GM18519 (cell line): Measurements from ENCODE around the gene SEH1L.
"Not testable (repeated sequence)": the region's sequence is repeated elsewhere in the genome, so short reads cannot be mapped to it uniquely, and the experiment has no call there.

ENCODE experiments used
- ATAC-seq: cut with Tn5 transposase; IDR thresholded peaks from one replicate; pipeline ENCODE4 v1.9.1; 2021; ENCODE audit warnings: mild to moderate bottlenecking, moderate library complexity; ENCODE audit not compliant: unreplicated experiment, low FRiP score

Gene SEH1L, protein sequence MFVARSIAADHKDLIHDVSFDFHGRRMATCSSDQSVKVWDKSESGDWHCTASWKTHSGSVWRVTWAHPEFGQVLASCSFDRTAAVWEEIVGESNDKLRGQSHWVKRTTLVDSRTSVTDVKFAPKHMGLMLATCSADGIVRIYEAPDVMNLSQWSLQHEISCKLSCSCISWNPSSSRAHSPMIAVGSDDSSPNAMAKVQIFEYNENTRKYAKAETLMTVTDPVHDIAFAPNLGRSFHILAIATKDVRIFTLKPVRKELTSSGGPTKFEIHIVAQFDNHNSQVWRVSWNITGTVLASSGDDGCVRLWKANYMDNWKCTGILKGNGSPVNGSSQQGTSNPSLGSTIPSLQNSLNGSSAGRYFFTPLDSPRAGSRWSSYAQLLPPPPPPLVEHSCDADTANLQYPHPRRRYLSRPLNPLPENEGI

DNA sequence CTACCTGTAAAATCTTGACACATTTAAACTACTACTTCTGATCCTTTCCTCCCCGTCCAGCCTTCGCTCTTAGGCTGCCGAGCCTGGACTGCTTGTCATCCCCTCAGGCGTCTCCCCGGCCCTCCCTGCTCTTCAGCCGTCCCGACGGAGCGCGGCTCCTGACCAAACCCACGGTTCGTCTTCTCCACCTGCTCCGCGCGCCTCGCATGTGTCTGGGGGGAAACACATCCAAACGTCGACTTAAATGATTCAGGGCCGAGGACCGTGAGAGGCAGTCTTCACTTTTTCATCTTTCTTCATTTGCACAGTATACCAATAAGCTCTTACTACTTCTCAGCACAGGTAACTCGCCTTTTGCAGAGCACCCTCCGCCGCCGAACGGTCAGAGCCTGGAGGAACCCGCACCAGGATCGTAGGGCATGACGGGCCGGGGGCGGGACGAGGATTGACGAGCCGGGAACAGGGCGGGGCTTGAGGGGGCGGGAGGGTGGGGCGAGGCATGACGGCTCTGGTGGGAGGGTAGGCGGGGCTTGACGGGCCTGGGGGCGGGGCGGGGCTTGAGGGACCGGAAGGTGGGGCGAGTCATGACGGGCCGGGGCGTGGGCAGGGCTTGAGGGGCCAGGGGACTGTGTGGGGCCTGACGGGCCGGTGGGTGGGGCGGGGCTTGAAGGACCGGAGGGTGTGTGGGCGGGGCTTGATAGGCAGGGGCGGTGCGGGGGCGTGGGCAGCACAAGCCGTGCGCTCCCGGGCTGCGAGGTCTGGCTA lies at the start of gene SEH1L:
TSS of gene SEH1L (plus strand) at position 727 of the 765 bp plus-strand sequence. CDS start 111 bp downstream, outside the sequence.
- peak; percentile 35 for ATAC-seq

- not testable (repeated sequence) for ATAC-seq
Observed at GRCh38 chr18:12901208-12901607, 46.6 kb upstream of the SEH1L start.

GRCh38 chr18:12904012-12904516 lies 43.7 kb upstream of the SEH1L start:
- ATAC-seq: no peak

DNA sequence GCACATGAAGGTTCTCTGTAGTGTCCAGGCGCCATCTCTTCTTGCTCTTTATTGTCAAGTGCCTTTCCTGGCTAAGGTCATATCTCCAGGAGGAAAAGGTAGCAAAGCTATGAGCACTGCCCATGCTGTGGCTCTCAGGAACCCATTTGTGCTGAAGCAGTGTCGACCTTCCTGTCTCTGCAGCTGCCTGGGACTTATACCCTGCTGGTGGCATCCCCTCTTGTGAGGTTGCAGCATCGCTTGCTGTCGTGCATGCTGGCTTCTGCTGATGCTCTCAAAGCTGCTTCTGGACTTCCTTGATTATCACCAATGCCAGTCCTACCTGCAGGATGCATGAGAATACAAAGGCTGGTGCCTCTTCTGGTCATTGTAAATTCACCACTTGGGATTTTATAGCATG lies 41.7 kb upstream of the SEH1L start:
- no peak for ATAC-seq

DNA sequence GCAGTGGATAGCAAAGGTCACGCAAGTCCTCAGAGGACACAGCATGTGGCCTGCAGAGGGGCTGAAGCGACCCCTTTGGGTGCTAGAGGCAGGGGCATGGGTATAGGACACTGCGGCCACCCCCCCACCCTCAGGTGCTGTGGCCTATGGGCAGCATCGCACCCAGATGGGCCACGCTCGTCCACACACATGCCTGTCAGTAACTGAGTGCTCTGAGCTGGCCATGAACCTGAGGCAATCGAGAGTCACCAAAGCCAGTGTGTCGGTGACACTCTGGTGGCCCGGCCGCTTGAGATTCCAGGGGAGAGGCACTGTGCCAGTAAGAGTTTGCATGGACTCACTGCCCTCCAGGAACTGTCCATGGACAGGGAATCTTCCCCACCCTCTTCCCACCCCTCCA lies 41.0 kb upstream of the SEH1L start:
- ATAC-seq: no peak

GRCh38 chr18:12907258-12907925 lies 40.4 kb upstream of the SEH1L start:
- no peak for ATAC-seq

DNA sequence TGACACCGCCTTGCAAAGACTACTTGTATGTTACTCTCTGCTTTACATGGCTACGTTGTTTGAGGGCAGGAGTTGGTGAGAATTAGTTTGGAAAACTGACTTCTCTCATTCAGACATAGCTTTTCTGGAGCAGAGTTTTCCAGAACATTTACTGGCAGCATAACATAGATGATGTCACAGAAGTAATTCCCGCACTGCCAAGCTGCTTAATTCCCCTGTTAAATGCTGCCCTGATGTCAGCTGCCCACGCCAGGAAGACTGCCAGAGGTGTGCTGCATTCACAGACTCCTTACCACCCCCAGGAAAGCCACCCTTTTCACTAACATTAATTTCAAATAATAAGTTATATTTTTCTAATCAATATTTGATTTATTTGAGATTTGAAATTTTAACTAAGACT lies 39.1 kb upstream of the SEH1L start:
- no peak for ATAC-seq

DNA sequence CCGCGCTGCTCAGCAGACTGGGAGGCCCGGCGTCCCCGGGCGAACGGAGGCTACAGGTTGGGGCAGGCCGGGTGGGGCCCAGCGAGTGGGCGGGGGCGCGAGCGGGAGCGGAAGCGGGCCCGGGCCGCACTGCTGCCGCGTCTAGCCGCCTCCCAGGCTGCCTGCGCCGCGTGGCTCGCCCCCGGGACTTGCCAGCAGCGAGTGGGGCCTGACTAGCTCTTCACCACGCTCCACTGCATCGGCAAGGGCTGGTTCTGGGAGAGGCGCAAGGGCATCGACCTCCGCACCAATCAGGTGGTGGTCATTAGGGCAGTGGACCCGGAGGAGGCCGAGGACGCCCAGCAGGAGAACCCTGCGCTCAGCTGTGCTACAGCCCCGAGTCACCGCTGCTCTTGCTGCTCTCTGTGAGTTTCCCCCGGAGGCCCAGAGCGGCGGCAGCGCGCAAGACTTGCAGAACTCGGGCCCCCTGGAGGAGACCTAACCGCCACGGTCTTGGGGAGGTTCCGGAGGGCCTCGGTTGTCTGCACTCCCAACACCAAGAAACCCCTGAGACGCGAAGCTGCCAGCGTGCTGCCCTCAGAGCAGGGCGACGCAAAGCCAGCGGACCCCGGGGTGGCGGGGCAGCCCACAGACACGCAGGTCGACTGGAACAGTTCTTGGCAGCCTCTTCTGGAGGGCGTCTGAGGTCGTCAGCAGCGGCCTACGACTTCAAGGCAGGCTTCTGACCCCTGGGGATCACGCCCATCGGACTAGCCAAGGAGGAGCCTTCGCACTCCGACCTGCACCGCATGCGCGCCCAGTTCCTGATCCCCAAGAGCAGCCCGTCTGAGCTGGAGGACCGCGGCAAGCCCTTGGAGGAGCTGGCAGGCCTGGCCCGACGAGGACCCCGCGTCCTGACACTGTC lies 36.5 kb upstream of the SEH1L start:
- no peak for ATAC-seq

- ATAC-seq: no peak
Observed at GRCh38 chr18:12911929-12912703, 35.7 kb upstream of the SEH1L start.

- ATAC-seq: no peak
Observed at GRCh38 chr18:12921178-12921577, 26.6 kb upstream of the SEH1L start.

GRCh38 chr18:12922266-12922665 lies 25.5 kb upstream of the SEH1L start:
- no peak for ATAC-seq

DNA sequence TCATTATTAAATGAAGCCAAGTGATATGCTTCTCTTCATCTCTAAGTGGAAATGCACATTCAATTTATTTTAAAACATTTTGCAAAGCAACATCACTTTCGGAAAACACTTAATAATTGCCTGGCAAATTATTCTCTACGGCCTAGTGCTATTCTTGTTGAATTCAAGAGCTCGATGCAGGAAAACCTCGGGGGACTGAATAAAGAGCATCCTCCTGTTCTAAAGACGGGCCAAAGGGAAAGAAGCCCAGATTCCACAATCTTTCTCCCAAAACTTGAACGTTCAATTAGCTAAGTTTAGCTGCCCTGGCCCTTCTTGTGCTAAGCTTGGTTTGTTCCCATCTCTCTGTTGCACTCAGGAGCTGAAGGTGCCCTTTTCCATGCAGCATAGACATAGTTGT lies 23.2 kb upstream of the SEH1L start:
- no peak for ATAC-seq

DNA sequence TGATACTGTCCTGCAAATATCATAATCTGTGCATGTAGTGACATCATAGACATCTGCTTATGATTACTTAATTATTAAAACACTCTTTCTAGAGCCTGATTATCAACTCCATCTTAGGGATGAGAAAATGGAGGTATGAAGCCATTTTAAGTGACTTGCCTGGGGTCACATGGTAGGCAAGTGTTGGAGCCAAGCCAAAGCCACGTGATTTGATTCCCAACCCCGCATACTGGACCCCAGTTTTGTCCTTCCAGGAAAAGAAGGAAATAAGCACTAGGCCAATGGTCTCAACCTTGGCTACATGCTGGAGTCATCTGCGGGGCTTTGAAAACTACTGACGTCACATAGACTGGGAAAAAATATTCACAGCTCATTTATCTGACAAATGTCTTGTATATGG lies 19.6 kb upstream of the SEH1L start:
- ATAC-seq: no peak

GRCh38 chr18:12928641-12929040 lies 19.2 kb upstream of the SEH1L start:
- ATAC-seq: no peak

DNA sequence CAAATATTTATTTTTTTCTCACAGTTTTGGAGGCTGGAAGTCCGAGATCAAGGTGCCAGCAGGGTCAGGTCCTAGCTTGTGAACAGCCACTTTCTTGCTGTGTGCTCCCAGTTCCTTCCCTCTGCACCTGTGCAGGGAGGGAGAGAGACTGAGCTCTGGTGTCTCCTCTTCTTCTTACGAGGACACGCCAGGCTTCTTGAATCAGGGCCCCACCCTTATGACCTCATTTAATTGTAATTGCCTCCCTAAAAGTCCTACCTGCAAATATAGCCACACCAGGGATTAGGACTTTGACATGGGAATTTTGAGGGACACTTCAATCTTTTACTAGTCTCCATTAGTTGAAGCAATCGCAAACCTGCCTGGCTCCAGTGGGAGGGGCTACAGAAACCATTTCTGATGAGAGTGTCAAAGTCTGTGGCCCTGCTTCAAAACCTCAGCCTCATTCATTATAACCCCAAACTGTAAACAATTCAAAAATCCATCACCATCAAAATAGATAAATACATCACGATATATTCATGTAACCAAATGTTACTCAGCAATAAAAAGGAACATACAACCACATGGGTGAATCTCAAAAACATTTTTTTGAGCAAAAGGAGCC lies 18.2 kb upstream of the SEH1L start:
- ATAC-seq: no peak

- ATAC-seq: no peak
Observed at GRCh38 chr18:12930376-12930775, 17.4 kb upstream of the SEH1L start.

GRCh38 chr18:12930908-12931307 lies 16.9 kb upstream of the SEH1L start:
- no peak for ATAC-seq

GRCh38 chr18:12933327-12933726 lies 14.5 kb upstream of the SEH1L start:
- ATAC-seq: no peak
